GM19239 (cell line): ENCODE data around the gene RPL13A.
"Not testable (repeated sequence)": the region's sequence is repeated elsewhere in the genome, so short reads cannot be mapped to it uniquely, and the experiment has no call there.

Source experiments
- DNase-seq: peaks from one replicate; pipeline ENCODE4 v3.0.0; 2011; ENCODE audit warnings: low spot score; ENCODE audit not compliant: insufficient read length
- FAIRE-seq: peaks from 2 replicates; lab custom pipeline; 2011; peaks lifted over from hg19 to GRCh38; lab: Jason Lieb, UNC

Gene RPL13A

GRCh38 chr19:49453757-49454240, 33.6 kb upstream of the RPL13A start:
- DNase-seq (no peak), FAIRE-seq (no peak)

- FAIRE-seq (no peak), DNase-seq (no peak)
Measured at GRCh38 chr19:49455773-49456172, 31.6 kb upstream of the RPL13A start.

DNA sequence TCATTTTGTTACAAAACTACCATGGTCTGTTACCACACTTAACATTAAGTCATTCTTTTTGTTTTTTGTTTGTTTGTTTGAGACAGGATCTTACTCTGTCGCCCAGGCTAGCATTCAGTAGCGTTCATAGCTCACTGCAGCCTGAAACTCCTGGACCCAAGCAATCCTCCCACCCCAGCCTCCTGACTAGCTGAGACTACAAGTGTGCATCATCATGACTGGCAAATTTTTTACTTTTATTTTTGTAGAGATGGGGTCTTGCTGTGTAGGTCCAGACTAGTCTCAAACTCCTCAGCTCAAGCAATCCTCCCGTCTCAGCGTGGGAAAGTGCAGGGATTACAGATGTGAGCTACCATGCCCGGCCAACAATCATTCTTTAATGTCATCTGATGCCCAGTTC, 31.1 kb upstream of the RPL13A start:
- DNase-seq (no peak), FAIRE-seq (no peak)

DNA sequence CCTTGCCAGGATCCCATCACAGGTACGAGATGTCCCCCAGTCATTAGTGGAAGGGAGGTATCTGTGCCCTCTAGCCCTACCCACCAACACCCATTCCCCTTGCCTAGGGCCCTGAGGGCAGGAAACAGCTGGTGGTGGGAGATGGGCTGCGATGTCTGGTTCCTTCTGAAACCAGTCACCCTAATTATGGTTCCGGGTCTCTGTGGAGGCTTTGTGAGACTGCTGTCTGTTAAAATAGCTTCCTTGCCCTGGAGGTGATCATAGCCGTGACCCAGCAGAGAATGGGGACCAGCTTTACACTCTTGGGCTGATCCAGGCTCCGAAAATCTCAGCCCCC, 28.9 kb upstream of the RPL13A start:
- FAIRE-seq = peak; percentile 4

GRCh38 chr19:49459388-49459787, 28.0 kb upstream of the RPL13A start:
- DNase-seq (peak; percentile 1), FAIRE-seq (no peak)

More for the DNA sequence above, 28.9 kb upstream of the RPL13A start:
- DNase-seq = no peak

DNA sequence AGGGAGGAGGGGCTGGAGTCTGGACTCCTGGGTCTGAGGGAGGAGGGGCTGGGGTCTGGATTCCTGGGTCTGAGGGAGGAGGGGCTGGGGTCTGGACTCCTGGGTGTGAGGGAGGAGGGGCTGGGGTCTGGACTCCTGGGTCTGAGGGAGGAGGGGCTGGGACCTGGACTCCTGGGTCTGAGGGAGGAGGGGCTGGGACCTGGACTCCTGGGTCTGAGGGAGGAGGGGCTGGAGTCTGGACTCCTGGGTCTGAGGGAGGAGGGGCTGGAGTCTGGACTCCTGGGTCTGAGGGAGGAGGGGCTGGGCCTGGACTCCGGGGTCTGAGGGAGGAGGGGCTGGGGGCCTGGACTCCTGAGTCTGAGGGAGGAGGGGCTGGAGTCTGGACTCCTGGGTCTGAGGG, 26.3 kb upstream of the RPL13A start:
- not testable (repeated sequence) for DNase-seq, FAIRE-seq

DNA sequence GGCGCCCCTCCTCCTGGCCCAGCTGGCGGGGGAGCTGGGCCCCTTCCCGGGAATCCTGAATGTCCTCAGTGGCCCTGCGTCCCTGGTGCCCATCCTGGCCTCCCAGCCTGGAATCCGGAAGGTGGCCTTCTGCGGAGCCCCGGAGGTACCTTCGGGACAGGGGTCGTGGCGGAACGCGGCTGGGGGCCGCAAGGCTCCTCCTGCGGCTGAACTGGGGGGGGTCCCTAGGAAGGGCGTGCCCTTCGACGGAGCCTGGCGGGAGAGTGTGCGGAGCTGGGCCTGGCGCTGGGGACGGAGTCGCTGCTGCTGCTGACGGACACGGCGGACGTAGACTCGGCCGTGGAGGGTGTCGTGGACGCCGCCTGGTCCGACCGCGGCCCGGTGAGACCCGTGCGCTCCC, 25.8 kb upstream of the RPL13A start:
- FAIRE-seq (no peak), DNase-seq (no peak)

GRCh38 chr19:49462492-49462891, 24.9 kb upstream of the RPL13A start:
- FAIRE-seq (no peak), DNase-seq (no peak)

GRCh38 chr19:49463960-49464740, 23.3 kb upstream of the RPL13A start:
- DNase-seq = no peak
- FAIRE-seq = no peak

DNA sequence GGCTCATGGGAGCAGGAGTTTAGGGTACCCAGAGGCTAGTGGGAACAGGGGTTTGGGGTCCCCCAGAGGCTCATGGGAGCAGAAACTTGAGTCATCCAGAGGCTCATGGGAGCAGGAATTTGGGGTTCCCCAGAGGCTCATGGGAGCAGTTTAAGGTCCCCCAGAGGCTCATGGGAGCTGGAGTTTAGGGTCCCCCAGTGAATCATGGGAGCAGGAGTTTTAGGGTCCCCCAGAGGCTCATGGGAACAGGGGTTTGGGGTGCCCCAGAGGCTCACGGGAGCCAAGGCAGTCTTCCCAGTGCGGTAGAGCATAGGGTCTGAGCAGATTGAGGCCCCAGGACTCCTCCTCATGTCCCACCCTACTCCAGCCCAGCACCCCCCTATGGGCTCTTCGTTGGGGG, 22.0 kb upstream of the RPL13A start:
- FAIRE-seq (no peak), DNase-seq (no peak)

DNA sequence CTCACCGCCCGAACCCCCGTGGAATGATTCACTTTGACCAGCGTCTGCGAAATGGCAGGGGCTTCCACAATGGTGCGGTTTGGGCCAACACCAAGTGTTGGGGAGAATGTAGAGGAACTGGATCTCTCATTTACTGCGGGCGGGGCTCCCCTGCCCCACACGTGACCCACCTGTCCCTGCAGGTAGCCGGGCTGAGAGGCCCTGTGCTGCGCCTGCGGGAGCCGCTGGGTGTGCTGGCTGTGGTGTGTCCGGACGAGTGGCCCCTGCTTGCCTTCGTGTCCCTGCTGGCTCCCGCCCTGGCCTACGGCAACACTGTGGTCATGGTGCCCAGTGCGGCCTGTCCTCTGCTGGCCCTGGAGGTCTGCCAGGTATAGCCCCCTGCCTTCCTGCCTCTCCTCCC, 19.2 kb upstream of the RPL13A start:
- no peak for DNase-seq
- no peak for FAIRE-seq

DNA sequence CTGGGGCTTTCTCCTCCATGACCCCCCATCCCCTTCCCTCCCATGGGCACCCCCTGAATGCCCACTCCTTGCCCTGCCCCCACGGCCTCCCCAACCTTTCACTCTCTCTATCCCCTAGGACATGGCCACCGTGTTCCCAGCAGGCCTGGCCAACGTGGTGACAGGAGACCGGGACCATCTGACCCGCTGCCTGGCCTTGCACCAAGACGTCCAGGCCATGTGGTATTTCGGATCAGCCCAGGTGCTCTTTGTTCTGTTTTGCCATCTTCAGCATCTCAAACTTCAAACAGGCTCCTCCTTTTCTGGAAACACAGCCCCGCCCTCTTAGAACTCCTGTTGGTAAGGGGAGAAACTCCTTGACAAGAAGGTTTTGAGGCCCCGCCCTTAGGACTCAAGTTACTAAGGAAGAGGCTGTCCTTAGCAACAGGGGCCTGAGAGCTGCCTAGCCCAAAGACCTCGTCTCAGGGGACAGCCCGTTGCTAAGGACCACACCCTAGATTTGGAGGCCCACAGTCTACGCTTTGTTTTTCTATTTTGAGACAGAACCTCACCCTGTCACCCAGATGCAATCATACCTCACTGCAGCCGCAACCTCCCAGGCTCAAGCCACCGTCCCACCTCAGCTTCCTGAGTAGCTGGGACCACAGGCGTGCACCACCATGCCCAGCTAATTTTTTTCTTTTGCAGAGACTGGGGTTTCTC, 18.5 kb upstream of the RPL13A start:
- peak; percentile 93 for FAIRE-seq

DNA sequence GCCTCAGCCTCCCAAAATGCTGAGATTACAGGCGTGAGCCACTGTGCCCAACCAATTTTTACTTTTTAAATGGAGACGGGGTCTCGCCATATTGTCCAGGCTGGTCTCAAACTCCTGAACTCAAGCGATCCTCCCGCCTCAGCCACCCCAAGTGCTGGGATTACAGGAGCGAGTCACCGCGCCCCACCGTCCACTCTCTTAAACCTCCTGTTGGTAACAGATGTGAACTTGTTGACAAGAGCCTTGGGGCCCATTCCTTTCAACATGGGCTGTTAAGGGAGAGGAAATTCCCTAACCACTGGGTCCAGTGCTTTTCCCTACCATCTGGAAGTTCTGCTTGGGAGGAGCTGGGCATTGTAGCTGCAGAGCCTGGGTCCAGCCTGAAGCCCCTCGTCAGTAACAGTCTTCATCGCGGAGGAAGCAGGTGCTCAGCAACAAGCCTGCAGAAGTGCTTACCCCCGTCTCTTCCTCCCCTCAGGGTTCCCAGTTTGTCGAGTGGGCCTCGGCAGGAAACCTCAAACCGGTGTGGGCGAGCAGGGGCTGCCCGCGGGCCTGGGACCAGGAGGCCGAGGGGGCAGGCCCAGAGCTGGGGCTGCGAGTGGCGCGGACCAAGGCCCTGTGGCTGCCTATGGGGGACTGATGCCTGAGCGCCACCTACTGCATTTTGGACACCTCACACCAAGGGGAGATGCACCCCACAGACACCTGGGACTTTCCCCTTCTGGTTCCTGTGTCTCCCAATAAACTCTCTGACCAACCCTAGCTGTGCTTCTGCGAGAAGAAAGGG, 17.4 kb upstream of the RPL13A start:
- peak; percentile 79 for FAIRE-seq
- DNase-seq = peak; percentile 66

More for the DNA sequence above, 18.5 kb upstream of the RPL13A start:
- DNase-seq = peak; percentile 82

DNA sequence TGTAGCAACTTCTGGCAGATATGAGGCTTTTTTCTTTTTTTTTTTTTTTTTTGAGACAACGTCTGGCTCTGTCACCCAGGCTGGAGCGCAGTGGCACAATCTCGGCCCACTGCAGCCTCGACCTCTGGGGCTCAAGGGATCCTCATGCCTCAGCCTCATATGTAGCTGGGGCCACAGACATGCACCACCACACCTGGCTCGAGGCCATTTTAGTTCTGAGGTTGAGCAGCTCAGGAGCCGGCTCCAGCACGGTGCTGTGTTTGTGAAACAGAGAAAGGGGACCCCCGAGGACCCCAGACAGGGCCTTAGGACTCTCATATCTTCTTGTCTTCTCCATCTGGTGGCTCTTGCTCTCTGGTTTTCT, 16.8 kb upstream of the RPL13A start:
- no peak for DNase-seq
- no peak for FAIRE-seq

GRCh38 chr19:49472936-49473335, 14.5 kb upstream of the RPL13A start:
- DNase-seq (no peak), FAIRE-seq (no peak)

DNA sequence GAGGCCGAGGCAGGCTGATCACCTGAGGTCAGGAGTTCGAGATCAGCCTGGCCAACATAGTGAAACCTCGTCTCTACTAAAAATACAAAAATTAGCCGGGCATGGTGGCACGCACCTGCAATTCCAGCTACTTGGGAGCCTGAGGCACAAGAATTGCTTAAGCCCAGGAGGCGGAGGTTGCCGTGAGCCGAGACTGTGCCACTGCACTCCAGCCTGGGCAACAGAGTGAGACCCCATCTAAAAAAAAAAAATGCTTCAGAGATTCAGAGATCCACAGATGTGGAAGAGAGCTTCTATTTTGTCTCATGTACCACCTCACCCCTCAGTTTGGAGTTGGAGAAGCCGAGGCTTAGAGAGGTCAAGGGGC, 13.9 kb upstream of the RPL13A start:
- DNase-seq, FAIRE-seq: not testable (repeated sequence)

- FAIRE-seq (peak; percentile 97), DNase-seq (peak; percentile 98)
Measured at GRCh38 chr19:49473868-49474541, 13.4 kb upstream of the RPL13A start, which contains the start of gene FLT3LG. TSS of gene FLT3LG (plus strand) at chr19:49474215. CDS start at chr19:49474640, 425 bp downstream.

DNA sequence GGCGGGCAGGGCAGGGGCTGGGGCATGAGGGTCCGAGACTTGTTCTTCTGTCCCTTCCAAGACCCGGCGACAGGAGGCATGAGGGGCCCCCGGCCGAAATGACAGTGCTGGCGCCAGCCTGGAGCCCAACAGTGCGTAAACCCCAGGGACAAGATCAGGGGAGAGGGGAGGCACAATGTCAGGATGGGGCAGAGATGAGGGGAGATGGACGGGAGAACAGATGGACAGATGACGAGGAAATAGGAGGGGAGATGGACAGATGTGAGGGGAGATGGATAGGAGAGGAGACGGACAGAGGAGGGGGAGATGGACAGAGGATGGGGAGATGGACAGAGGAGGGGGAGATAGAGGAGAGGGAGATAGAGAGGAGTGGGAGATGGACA, 12.9 kb upstream of the RPL13A start:
- no peak for DNase-seq
- FAIRE-seq = no peak

GRCh38 chr19:49475191-49475917, 12.1 kb upstream of the RPL13A start:
- no peak for DNase-seq
- no peak for FAIRE-seq
